Activated CD4-positive, CD25-positive, alpha-beta regulatory T cell treated with anti-CD3 and anti-CD28 coated beads, Interleukin-2, amount 50 U/mL, for 72 hours (primary cell): ENCODE results near the gene CYBC1.
"Not testable (repeated sequence)": the region's sequence is repeated elsewhere in the genome, so short reads cannot be mapped to it uniquely, and the experiment has no call there.

Experiments used
- DNase-seq: peaks from one replicate; pipeline ENCODE4 v3.0.0; 2021

CYBC1 gene

DNA sequence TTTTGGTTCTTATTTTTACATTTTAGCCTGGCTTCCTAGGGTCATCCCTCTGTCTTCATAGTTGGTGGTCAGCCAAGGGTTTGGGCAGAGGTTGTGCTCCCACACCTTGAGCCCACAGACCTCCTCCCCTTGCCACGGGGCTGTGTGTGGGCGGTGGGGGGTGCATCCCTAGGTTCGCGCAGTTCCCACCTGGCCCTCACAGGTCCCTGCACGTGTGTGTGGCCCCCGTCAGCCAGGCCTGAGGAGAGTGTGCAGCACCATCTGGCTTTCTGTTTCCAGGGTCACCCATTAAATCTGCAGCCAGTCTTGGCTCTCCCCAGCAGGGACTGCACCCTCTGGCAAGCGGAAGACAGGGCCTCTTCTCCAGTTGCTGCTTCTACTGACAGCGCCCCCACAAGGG lies 18.5 kb downstream of the CYBC1 start:
- no peak for DNase-seq

GRCh38 chr17:82429824-82430223 lies 20.7 kb downstream of the CYBC1 start:
- DNase-seq = no peak

GRCh38 chr17:82428546-82428945 lies 22.0 kb downstream of the CYBC1 start:
- no peak for DNase-seq

DNA sequence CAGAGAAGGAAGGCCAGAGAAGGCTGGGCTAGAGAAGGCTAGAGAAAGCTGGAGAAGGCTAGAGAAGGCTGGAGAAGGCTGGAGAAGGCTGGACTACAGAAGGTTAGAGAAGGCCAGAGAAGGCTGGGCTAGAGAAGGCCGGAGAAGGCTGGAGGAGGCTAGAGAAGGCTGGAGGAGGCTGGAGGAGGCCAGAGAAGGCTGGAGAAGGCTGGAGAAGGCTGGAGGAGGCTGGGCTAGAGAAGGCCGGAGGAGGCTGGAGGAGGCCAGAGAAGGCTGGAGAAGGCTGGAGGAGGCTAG lies 25.7 kb downstream of the CYBC1 start:
- no peak for DNase-seq

DNA sequence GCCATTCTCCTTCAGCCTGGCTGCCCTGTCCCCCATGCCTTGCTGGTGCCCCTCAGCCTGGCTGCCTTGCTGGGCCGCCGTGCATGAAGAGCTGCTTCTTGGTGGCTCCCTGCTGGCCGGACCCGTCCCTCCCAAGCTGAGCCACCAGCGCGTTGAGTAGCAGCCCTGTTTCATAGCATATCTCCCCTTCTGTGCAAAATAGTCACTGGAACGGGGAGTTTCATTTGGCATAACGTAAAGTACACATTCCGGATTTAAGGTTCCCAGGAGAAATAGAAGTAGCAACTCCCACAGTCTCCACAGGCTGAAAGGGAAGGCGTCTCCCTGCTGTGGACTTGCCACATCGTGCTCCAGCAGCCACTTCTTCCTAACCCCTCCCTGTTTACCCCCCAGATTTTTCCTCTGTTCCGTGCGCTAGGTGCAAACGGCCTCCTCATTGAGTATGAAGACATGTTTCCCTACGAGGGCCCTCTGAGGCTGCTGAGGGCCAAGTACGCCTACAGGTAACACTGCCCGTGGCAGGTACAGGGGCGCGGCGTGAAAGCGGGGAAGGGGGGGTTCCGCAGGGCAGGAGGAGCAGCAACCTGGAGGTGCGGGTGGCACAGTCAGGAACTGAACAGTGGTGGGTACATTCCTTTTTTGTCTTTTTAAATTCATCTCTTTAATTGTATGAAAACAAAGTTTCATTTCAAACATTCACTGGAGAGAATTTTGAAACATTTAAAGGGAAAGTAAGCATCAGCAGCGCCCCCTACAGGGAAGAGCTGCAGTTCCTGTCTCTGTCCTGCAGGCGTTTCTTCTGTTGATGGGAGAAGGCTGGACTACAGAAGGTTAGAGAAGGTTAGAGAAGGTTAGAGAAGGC lies 26.3 kb downstream of the CYBC1 start:
- DNase-seq = peak; percentile 61

- no peak for DNase-seq
Observed at GRCh38 chr17:82419540-82419939, 31.0 kb downstream of the CYBC1 start.

- peak; percentile 92 for DNase-seq
Observed at GRCh38 chr17:82418001-82418986, 32.3 kb downstream of the CYBC1 start, which contains the start of the genes HEXD and OGFOD3. TSS of gene HEXD (plus strand) at chr17:82418347. CDS start at chr17:82419800, 1,453 bp downstream. TSS of gene OGFOD3 (minus strand) at chr17:82418586. CDS start at chr17:82418485, 101 bp downstream.

- DNase-seq = no peak
Observed at GRCh38 chr17:82416771-82417170, 33.8 kb downstream of the CYBC1 start.

- no peak for DNase-seq
Observed at GRCh38 chr17:82416264-82416663, 34.3 kb downstream of the CYBC1 start.

GRCh38 chr17:82415786-82416185 lies 34.8 kb downstream of the CYBC1 start:
- DNase-seq = no peak

- DNase-seq = no peak
Observed at GRCh38 chr17:82415336-82415735, 35.2 kb downstream of the CYBC1 start.

GRCh38 chr17:82414548-82415281 lies 35.8 kb downstream of the CYBC1 start:
- peak; percentile 68 for DNase-seq

- DNase-seq = no peak
Observed at GRCh38 chr17:82412535-82413520, 37.7 kb downstream of the CYBC1 start.

GRCh38 chr17:82412081-82412480 lies 38.5 kb downstream of the CYBC1 start:
- DNase-seq = not testable (repeated sequence)

GRCh38 chr17:82411396-82412053 lies 39.0 kb downstream of the CYBC1 start:
- no peak for DNase-seq

GRCh38 chr17:82410014-82410716 lies 40.4 kb downstream of the CYBC1 start:
- DNase-seq = no peak

DNA sequence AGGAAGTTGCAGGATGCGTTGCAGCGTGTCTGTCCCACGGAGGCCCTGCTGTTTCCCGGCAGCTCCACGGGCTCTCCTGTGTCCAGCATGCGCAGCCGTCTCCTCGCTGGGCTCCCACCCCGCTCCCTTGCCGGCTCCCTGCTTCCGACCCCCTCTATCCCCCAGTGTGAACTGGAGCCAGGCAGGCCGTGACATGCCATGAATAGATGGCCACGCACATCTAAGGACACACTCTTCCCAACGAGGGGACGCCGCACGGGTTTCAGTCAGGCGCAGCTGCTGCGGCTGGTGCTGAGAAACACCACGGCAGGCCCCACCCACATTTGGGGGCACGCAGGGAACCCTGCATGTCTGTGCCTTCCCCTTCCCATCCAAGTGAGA lies 41.6 kb downstream of the CYBC1 start:
- DNase-seq = no peak

- DNase-seq = no peak
Observed at GRCh38 chr17:82408288-82408937, 42.1 kb downstream of the CYBC1 start.

- no peak for DNase-seq
Observed at GRCh38 chr17:82407255-82407654, 43.3 kb downstream of the CYBC1 start.

- DNase-seq = no peak
Observed at GRCh38 chr17:82406131-82406671, 44.4 kb downstream of the CYBC1 start.
